Measurements from ENCODE around the gene WBP1L.

WBP1L gene

DNA sequence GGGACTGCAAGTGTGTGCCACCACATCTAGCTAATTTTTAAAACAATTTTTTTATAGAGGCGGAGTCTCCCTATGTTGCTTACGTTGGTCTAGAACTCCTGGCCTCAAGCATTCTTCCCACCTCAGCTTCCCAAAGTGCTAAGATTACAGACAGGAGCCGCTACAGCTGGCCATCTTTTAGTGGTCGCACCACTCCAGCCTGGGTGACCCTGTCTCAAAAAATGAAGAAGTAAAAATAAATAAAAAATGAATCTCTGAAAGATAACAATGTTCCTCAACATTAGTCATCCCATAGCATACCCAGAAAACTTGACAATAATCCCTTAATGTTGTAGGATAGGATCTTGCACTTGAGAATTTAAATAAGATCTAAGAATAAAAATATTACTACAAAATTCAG, 18.2 kb downstream of the WBP1L start:
- DNase-seq: no peak

DNA sequence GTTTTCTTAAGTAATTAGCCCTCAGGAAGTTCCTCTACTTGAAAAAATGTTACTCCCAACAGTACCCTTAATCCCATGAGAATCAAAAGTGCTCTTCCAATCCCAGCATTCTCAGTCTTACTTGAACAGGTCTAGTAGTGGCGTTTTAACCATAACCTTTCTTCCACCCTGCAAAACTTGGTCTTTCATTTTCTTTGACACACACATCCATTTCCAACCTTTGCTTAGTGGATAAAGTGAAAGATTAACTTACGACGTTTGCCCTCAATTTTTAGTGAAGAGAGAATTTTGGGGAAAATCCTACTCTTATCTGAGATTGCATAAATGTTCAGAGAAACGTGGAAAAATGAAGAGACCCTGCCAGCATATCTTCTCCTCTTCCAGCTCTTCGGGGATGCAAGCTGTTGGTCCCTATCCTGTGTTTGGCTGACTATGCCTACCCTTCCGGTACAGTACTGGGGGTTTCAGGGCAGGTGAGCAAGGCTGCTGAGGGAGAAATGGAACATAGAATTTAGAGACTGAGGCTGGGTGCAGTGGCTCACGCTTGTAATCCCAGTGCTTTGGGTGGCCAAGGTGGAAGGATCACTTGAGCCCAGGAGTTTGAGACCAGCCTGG, 18.8 kb downstream of the WBP1L start:
- DNase-seq: no peak

DNA sequence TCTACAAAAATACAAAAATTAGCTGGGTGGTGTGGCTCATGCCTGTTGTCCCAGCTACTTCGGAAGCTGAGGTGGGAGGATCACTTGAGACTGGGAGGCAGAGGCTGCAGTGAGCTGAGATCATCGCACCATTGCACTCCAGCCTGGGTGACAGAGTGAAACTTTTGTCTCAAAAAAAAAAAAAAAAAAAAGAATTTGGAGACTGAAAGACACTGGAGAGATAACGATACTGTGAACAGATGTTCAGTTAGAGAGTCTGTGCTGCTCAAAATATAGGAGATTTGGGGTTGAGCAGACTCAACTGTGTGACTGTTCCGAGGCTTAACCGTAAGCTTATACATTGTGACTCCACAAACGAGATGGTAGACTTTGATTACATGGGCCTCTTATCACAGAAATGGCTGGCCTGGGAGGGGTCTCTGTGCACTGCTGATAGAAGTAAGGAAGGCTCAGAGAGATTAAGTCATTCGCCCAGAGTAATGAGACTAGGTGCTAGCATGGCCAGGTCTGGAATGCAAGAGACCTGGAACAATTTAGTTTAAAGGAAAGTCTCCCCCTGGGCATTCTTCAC, 19.4 kb downstream of the WBP1L start:
- no peak for DNase-seq

DNA sequence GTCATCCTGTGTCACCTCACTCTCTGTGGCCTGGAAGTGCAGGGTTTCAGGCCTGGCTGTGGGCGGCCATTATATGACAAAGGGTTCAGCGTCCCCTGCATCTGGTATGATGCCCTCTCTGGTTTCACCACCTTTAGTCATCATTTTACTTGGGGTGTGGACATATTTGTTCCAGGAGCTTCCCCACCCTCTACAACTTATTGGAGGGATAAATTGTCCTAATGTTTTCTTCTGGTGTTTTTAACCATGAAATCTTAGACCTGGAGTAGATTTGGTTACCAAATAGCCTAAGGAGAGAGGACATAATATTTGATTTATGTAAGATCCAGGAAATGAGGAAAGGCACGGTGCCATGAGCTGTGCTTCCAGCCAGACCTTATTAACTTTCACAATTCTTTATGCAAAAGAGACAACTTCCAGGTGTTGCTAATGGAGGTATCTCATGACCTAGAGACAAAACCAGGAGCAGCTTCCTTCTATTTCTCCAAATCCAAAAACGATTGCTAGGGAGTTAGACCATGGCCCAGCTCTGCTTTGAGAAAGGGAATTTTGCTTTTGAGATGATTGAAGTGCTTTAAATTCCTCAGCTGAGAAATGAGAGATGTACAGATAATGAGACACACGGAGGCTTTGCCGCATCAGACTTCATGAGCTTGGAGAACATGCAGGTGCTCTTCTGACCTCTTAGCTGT, 20.9 kb downstream of the WBP1L start:
- DNase-seq: no peak

DNA sequence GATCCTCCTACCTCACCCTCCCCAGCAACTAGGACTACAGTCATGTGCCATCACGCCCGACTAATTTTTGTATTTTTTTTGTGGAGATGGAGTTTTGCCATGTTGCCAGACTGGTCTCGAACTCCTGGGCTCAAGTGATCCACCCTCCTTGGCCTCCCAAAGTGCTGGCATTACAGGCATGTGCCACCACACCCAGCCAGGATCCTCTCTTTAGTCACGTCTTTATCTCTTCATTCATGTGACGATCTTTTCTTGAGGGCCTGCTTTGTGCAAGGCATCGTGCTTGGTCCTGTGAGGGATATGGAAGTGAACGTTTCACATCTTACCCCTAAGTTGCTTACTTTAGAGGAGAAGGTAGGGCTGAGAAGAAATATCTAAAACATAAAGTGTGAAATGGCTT, 21.6 kb downstream of the WBP1L start:
- no peak for DNase-seq

DNA sequence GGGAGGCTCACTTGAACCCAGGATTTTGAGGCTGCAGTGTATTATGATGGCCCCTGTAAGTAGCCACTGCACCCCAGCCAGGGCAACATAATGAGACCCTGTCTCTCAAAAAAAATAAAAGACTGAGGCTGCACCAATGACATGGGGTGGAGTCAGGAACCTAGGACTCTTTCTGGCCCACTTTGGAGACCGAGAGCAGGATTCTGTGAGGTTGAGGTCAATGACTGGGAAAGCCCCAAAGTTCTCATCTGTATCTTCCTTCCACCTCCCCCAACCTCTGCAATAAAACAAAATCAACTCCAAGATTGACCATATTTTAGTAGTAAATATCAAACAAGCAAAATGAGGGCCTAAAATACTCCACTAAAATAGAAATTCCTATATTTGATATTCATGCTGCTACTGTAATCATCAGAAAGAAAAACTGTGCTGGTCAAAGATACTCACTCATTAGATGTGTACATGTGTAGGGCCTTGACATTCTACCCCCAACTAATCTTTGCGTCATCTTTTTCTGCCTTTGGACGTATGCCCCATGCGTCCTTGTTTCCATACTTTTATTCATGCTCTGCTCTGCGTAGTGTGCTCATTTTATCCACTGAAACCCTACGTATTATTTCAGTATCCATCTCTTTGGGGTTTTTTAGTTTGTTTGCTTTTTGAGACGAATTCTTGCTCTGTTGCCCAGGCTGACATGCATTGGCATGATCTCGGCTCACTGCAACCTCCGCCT, 23.8 kb downstream of the WBP1L start:
- DNase-seq: no peak

DNA sequence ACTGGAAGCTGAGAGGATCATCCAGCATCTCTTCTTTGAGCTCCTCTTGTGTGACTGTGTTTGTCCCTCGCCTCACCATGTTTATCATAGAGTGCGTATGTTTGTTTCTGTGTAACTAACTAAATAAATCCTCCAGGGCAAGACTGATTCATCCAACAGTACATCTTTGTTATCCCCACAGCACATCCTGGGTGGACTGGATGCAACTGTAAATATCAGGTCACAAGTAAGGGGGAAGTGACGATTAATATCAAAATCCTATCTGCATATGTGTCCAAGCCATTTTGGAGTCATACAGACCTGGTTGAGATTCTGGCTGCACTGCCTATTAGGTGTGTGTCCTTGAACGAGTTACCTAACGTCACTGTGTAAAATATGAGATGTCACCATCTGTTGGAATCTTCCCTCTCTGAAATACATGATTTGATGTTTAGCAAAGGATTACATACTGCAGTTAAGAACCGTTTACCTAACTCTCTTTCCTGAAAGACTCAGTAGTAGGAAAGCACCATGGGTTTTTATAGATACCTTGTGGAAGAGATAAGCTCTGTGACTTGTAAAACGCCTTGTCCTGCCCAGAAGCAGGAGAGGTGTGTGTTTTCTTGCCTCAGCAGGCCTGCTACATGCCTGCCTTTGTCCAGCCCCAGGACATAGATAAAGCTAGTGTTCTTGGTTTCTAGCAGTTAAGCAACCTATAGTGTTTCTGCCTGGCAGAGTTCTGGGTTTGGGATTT, 25.8 kb downstream of the WBP1L start:
- no peak for DNase-seq

DNA sequence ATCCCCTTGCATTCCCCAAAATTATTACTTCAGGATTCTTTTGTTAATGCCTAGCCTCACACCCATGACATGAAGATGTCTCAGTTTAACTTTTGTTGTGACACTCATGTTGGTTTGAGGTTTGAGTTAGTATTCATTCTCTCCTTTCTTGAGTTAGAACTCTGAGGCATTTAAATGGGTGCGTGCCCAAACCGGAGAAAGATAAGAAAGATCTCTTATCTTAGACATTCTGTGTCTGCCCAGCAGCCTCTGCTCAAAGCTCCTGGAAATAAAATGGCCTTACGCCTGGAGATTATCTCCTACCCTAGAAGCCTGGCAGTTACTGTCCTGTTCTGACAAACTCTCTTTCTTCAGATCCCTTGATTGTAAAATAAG, 26.3 kb downstream of the WBP1L start:
- DNase-seq: no peak

DNA sequence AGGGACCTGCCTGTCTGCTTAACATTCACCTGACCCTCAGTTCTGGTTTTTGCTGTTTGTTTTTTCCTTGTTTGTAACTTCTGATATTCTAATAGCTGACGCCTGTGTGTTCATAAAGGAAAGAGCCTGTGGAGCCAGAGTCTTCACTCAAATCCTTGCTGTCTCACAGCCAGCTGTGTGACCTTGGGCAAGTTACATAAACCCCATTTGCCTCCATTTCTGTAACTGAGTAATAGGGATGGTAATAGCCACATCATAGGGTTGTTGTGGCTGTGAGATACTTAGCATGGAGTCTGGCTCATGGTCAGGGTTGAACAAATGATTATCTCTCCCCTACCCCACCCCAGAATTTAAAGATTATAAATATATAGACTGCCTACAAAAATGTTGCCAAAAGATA, 27.0 kb downstream of the WBP1L start:
- DNase-seq: no peak

DNA sequence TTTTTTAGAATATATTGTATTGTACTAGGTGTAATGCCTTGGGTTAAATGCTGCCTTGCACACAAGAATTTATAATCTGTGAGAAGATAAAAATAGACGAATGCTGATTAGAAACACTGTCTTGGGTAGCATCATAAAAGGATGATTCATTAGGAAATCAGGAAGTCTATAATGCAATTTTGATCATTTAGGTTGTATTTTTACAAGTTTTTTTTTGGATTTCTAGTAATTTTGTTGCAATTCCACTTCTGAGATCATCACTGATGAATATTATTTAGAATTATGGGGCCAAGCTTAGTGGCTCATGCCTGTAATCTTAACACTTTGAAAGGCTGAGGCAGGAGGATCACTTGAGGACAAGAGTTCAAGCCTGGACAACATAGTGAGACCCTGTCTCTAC, 29.6 kb downstream of the WBP1L start:
- DNase-seq: no peak

DNA sequence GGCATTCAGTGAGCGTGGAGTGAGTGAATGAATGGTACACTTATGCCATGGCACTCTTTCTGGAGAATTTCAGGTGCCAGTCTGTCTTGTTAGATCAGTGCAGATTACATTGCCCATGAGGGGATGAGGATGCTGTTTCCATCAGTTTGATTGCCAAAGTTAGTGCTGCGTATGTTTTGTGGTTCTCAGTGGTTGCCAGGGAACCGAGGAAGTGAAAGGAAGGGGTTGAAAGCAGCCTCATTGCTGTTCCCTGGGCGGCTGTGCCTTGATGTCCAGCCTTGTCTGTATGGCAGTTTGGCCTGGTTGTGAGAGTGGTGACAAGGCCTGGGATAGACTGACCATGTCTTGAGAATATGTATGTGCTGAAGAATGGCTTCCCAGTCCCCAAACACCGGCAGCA, 30.2 kb downstream of the WBP1L start:
- no peak for DNase-seq

DNA sequence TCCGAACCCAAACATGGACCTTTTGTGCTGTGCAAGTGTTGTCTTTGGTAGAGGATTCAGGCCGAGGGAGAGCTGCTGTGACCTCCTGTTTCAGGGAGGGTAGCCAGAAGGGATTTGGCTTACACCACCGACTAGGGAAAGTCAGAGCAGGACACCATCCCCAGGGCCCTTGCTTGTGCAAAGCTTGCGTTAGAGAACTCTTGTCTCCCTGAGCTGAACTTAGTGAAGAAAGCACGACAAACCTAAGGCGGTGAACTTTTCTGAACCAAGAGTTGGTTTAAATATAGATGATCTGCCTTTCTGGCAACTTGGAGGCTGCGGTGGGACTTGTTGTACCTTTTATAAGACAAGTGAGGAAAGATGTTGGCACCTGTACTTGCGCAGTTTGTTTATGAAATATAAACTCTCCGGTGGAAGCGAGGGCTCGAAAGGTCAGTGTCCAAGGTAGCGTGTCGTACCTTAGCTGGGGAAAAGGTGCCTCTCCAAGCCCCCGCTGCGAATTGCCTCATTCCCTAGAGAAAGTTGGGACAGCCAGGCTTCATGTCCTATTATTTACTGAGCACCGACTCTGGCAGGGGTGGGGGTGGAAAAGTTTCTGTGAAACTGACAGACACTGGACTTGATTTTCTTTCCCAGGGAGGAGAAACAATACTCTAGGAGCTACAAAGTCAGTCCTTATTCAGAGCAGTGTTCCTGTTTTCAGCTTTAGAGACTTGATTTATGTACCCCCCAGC, 31.6 kb downstream of the WBP1L start:
- DNase-seq: no peak

DNA sequence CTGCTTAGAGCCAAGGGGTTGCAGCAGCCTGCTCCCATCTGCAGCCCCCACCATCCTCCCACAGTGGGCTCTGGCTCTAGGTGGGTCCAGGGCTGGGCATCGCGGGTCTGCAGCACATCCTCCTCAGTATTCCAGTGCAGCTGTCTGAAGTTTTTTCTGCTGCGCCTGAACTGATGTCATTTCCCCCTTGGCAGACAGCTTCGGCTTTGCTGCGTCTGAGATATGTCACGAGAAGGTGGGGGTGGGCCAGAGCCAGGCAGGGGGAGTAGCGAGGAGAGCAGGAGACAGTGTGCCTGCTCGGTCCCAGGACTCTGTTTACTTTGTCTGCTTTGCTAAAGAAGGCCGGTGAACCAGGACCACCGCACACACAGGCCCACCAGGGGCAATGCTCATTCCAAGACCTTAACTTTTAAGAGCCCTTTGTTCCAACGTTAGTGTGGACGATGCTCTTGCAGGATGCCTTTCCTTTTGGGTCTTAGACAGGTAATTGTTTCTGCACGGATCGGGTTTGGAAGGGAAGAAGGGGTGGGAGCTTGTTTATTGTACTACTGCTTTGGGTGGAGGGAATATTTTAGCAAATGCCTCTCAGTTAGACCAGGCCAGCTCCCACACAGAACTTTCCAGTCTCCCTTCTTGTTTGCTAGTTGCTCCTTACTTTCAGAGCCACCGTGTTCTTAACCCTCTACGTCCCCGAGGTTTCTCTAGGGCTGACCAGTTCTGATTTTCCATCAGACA, 32.4 kb downstream of the WBP1L start:
- no peak for DNase-seq

DNA sequence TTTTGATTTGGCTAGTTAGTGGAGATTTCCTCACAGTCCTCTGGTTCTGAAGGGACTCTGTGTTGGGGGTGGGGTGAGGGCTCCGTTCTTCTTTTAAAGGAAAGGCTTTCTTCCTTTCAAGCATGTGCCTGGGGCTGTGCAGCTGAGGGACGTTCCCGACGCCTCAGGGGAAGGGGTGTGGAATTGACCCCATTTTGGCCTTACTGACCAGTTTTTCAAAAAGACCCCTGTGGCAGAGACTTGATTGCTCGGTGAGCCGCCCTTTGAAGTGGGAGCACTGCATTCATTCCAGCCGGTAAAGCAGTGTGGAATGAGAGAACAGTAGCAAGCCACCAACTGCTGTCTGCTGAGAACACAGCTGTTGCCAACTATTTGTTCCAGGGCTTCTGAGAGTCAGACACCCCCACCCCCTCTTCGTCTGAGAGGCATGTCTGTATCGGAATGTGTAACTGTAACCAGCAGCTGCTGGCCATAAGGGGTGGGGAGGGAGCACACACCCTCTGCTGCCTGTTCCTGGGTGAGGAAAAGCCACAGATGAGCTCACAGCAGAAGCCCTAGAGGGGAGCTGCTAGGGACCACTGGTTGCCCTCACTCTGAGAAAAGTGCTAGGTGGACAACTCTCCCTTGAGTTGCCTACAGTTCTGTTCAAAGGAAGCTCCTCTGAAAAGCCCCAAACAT, 33.2 kb downstream of the WBP1L start:
- no peak for DNase-seq

DNA sequence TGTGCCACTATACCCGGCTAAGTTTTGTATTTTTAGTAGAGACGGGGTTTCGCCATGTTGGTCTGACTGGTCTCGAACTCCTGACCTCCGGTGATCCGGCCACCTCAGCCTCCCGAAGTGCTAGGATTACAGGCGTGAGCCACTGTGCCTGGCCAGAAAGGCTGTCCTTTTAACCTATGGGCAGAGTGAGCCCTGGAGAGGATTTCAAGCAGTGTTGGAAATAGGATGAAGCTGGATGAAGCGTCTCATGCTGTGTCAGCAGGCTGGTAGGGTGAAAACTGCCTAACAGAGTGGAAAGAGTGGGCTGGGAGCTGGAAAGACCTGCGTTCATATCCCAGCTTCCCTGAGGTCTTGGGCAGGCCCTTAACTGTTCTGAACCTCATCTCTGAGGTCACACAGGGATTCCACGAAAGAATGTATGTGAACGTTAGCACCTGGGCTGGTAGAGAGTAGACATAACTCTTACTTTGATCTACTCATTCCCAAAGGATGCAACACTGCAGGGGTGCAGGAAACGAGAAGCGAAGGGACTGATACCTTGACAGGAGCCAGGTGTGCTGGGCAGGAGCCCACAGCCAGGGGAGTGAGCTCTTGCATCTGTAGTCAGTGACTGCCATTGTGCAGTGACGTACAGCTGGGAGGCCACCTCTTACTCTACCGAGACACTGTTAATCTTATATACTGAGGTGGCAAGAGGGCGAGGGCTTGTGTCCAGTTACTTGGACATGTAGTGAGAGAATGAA, 34.1 kb downstream of the WBP1L start:
- DNase-seq: no peak

DNA sequence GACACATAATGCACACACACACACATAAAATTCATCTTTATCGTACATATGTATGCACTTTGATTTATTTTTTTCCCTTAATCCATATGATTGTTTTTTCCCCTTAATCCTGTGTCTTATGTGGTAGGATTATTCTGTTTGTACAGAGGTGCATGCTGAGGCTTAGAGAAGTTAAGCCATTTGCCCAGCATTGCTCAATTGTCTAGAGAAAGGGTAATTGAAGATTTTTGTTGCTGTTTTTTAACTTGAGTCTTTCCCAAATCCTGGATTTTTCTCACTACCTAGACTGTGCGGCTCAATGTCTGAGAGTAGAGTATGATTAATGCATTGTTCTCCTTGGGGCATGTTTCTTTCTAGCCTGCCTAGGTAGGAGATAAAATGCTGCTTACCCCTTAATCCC, 35.0 kb downstream of the WBP1L start:
- no peak for DNase-seq

DNA sequence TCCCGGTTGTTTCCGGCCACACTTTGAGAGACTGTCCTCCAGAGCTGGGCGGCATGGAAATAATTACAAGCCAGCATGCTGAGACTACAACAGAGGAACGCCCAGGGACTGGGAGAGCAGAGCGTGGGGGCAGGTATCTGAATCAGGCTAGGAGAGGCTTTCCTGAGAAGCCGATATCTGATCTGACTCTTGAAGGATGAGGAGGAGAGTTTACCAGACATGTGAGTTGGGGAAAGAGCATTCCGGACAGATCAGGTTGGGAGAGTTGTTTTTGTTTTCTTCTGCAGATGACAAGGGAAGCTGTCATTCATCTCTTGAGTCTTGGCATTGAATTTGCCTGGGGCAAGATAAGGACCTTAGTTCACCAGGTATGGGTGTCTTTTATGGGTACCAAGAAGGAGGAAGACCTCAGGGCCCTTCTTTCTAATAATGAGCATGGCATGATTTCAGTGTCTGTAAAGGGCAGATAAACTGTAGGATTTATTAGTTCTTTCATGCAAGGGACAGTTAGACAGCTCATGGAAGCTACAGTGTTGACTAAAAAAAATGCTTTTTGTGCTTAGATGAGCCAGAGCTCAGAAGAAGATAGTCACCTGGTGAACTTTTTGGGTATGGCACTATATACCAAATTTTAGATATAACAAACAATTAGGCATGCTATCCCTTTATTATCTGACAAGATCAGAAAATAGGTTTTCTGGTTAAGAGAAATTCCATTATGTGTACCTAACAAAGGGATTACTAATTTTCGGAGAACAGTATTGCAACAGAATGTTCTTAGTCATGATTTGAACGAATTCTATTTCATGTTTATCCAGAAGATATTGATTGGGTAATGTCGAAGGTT, 36.2 kb downstream of the WBP1L start:
- DNase-seq: no peak

DNA sequence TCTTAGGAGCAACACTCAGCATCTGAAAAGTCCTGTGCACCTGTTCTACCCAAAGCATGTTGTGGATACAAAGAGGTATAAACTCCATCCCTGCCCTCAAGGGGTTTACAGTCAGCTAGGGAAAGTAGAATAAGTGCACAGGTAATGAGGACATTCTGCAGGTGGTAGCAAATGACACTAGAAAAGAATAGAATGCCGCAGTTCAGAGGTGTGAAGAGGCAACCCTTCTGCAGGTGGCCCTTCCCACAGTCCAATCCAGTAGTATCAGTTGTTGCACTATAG, 36.7 kb downstream of the WBP1L start:
- no peak for DNase-seq

DNA sequence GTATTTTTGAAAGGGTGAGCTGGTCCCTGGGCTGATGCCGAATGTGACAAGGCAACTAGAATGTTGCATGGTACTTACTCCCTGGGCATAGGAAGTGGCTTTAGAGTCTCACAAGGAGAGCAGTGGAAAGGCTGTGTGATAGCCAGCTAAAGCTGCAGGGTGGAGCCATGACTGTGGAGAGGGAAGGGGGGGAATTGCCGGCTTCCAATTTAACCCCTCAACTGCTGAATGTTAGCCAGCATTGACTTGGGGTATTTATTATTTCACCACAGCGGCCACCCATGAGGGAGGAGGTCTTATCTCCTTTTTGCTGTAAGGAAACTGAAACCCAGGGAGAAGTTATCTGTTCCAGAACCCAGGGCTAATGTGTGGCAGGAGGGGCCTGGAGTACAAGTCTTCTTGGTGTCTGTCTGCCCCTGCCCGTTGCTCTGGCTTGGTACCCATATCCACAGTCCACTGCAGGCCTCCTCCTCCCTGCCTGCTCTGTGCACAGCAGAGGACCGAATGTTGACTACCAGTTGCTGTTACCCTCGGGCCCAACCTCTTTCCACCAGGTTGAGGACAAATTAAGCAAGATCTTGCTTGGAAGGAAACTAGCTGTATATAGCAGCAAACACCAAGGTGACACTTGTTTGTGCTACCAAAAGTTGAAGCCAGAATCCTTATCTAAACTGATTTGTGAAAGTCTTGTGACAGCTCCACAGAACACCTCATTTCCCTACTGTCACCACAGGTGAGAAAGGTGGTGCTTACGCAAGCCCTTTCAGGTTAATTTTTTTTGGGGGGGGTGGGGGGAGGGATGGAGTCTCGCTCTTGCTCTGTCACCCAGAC, 37.6 kb downstream of the WBP1L start:
- no peak for DNase-seq
